ENCODE data around the gene ZFPM1. TPM values are rescaled to one million over a fixed set of nuclear protein-coding genes. Genes with fewer than 3 reads are reported as not detected.

The ZFPM1 gene
- total RNA-seq, 1 experiment from 2014 or later = 14.6 TPM

DNA sequence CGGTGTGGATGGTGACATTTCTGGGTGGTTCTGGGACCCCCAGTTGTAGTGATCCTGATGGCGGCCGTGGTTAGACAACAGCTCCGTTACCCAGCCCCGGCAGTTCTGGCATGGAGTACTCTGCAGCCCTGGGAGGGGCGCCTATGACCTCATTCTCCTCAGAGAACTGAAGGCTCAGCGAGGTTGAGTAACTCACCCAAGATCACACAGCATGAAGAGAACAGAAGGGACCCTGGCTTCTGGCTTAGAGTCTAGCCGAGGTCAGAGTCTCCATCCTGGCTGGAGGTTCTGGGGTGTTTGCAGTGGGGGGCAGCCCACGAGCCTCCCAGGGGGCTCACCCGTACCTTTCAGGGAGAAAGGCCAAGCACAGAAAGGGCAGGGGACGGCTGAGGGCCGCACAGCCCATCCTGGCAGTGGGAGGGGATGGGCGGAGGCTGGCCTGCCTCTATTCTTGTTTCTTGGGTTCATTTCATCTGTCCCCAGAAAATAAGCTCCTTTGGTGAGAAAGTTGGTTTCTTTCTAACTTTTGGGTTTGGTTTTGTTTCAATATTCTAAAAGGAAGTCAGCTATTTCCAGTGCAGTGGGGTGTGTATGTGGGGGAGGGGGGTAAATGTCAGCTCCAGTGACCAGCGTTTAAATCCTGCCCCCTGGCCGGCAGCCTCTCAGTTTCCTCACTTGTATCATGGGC lies 13.2 kb downstream of the ZFPM1 start:
- POLR2A ChIA-PET = no interaction called here
- Histone ChIP-seq H3K9me3 (ENCODE audit: control insufficient read depth in 1 of 2, insufficient read depth in 1 of 2, low read depth in 1 of 2, low read length in 2 of 2) (no peaks in the 10 kb centered on the region), H3K9me2 (ENCODE audit: insufficient read depth) (no peaks in the 10 kb centered on the region), H3K79me2 (ENCODE audit: insufficient read depth, low read length) (peaks cover 41% of the 10 kb centered on the region; the same call in 1 of the 2 replicates), H3K36me3 (ENCODE audit: control insufficient read depth in 1 of 2, insufficient read depth in 2 of 2, low read length in 2 of 2) (no peaks in the 10 kb centered on the region), H4K20me1 (ENCODE audit: insufficient read depth) (peaks cover 3% of the 10 kb centered on the region; the same call in 1 of the 2 replicates), H3K4me2 (ENCODE audit: low read length) (no peak overlapping the region), H3K4me3 (replicated peaks in 1 of 2; ENCODE audit: low read depth in 1 of 2, low read length in 2 of 2) (no peak overlapping the region), H3K27me3 (ENCODE audit: insufficient read depth, low read length) (no peaks in the 10 kb centered on the region), H2AFZ (ENCODE audit: low read depth, low read length, poor library complexity, severe bottlenecking) (no peak overlapping the region), H3K27ac (ENCODE audit: low read depth, low read length) (no peak overlapping the region), H3K4me1 (ENCODE audit: control insufficient read depth in 1 of 2, insufficient read depth in 2 of 2, low read length in 2 of 2) (peaks cover 12 to 31% of the 10 kb centered on the region in 2 experiments), H3K9ac (ENCODE audit: low read length) (no peak overlapping the region)
- CTCF ChIA-PET = no interaction called here
- intact Hi-C loops (cut with micrococcal nuclease) = no loop called here
- RAD21 ChIA-PET (ENCODE audit: low non-redundant PET in 1 of 2, low total read pairs in 2 of 2, uncharacterized antibody in 2 of 2, unreplicated experiment in 2 of 2) = no interaction called here
- TF ChIP-seq EGR1 (IDR thresholded peaks at IDR 0.05; ENCODE audit: low read depth) (no peak), EZH2phosphoT487 (IDR thresholded peaks at IDR 0.05; ENCODE audit: borderline replicate concordance) (no peak), ZNF274 (IDR thresholded peaks at IDR 0.05; ENCODE audit: low read depth, low read length) (no peak), ZFX (IDR thresholded peaks at IDR 0.05) (no peak), POLR2AphosphoS5 (IDR thresholded peaks at IDR 0.05; ENCODE audit: low read depth, low read length) (no peak), POLR2A (IDR thresholded peaks at IDR 0.05; ENCODE audit: borderline replicate concordance, extremely low read depth, insufficient read depth, insufficient read length) (no peak), CBX3 (IDR thresholded peaks at IDR 0.05; ENCODE audit: low read depth) (no peak), JUND (IDR thresholded peaks at IDR 0.05) (no peak), SRF (IDR thresholded peaks at IDR 0.05; ENCODE audit: low read depth) (no peak), EZH2 (IDR thresholded peaks at IDR 0.05) (no peak), FOSL1 (IDR thresholded peaks at IDR 0.05; ENCODE audit: low read depth) (no peak), SP1 (IDR thresholded peaks at IDR 0.05; ENCODE audit: low read depth) (no peak)
- TF ChIP-seq, protein P1, sequence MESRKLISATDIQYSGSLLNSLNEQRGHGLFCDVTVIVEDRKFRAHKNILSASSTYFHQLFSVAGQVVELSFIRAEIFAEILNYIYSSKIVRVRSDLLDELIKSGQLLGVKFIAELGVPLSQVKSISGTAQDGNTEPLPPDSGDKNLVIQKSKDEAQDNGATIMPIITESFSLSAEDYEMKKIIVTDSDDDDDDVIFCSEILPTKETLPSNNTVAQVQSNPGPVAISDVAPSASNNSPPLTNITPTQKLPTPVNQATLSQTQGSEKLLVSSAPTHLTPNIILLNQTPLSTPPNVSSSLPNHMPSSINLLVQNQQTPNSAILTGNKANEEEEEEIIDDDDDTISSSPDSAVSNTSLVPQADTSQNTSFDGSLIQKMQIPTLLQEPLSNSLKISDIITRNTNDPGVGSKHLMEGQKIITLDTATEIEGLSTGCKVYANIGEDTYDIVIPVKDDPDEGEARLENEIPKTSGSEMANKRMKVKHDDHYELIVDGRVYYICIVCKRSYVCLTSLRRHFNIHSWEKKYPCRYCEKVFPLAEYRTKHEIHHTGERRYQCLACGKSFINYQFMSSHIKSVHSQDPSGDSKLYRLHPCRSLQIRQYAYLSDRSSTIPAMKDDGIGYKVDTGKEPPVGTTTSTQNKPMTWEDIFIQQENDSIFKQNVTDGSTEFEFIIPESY (IDR thresholded peaks at IDR 0.05; ENCODE audit: extremely low read depth, insufficient replicate concordance, low read length) = no peak
- TF ChIP-seq, protein P2, sequence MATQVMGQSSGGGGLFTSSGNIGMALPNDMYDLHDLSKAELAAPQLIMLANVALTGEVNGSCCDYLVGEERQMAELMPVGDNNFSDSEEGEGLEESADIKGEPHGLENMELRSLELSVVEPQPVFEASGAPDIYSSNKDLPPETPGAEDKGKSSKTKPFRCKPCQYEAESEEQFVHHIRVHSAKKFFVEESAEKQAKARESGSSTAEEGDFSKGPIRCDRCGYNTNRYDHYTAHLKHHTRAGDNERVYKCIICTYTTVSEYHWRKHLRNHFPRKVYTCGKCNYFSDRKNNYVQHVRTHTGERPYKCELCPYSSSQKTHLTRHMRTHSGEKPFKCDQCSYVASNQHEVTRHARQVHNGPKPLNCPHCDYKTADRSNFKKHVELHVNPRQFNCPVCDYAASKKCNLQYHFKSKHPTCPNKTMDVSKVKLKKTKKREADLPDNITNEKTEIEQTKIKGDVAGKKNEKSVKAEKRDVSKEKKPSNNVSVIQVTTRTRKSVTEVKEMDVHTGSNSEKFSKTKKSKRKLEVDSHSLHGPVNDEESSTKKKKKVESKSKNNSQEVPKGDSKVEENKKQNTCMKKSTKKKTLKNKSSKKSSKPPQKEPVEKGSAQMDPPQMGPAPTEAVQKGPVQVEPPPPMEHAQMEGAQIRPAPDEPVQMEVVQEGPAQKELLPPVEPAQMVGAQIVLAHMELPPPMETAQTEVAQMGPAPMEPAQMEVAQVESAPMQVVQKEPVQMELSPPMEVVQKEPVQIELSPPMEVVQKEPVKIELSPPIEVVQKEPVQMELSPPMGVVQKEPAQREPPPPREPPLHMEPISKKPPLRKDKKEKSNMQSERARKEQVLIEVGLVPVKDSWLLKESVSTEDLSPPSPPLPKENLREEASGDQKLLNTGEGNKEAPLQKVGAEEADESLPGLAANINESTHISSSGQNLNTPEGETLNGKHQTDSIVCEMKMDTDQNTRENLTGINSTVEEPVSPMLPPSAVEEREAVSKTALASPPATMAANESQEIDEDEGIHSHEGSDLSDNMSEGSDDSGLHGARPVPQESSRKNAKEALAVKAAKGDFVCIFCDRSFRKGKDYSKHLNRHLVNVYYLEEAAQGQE (IDR thresholded peaks at IDR 0.05; ENCODE audit: low read depth) = no peak
- TF ChIP-seq, protein P3, sequence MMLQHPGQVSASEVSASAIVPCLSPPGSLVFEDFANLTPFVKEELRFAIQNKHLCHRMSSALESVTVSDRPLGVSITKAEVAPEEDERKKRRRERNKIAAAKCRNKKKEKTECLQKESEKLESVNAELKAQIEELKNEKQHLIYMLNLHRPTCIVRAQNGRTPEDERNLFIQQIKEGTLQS (IDR thresholded peaks at IDR 0.05) = no peak
- TF ChIP-seq, protein P4, sequence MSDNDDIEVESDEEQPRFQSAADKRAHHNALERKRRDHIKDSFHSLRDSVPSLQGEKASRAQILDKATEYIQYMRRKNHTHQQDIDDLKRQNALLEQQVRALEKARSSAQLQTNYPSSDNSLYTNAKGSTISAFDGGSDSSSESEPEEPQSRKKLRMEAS (IDR thresholded peaks at IDR 0.05) = no peak
- DNase-seq (ENCODE audit: low read depth, low spot score) (no peak), ATAC-seq (no peak)
- no TSS peak for BruUV-seq (replicated peaks)

Measured in HCT116 (cell line).